IPS-15b (cell line): ENCODE data around the gene CMSS1.
"Not testable (repeated sequence)": the region's sequence is repeated elsewhere in the genome, so short reads cannot be mapped to it uniquely, and the experiment has no call there.

ENCODE experiments used
- H3K27me3 ChIP-seq: one replicate; pipeline ENCODE4 v1.6.1; 2013; ENCODE audit warnings: low read length; ENCODE audit not compliant: control insufficient read depth, insufficient read depth
- H3K36me3 ChIP-seq: one replicate; pipeline ENCODE4 v1.6.1; 2013; ENCODE audit warnings: low read length; ENCODE audit not compliant: control insufficient read depth, insufficient read depth
- H3K4me1 ChIP-seq: one replicate; pipeline ENCODE4 v1.6.1; 2013; ENCODE audit warnings: mild to moderate bottlenecking, low read length; ENCODE audit not compliant: control insufficient read depth, insufficient read depth
- H3K4me3 ChIP-seq: one replicate; pipeline ENCODE4 v1.5.1; 2013; ENCODE audit warnings: low read depth, low read length
- H3K9ac ChIP-seq: one replicate; pipeline ENCODE4 v1.6.1; 2013; ENCODE audit warnings: low read depth, mild to moderate bottlenecking, low read length
- H3K9me3 ChIP-seq: one replicate; pipeline ENCODE4 v1.6.1; 2013; ENCODE audit warnings: mild to moderate bottlenecking, low read length; ENCODE audit not compliant: control insufficient read depth, insufficient read depth

CMSS1 gene

GRCh38 chr3:99823723-99824711 lies 6.4 kb downstream of the CMSS1 start:
- H3K9ac ChIP-seq: no peak overlapping the region
- no peaks in the 10 kb centered on the region for H3K36me3 ChIP-seq
- no peaks in the 10 kb centered on the region for H3K9me3 ChIP-seq
- H3K4me3 ChIP-seq: no peak overlapping the region
- H3K27me3 ChIP-seq: no peaks in the 10 kb centered on the region
- H3K4me1 ChIP-seq: no peaks in the 10 kb centered on the region

- no peaks in the 10 kb centered on the region for H3K9me3 ChIP-seq
- no peaks in the 10 kb centered on the region for H3K27me3 ChIP-seq
- H3K4me1 ChIP-seq: no peaks in the 10 kb centered on the region
- H3K36me3 ChIP-seq: no peaks in the 10 kb centered on the region
- H3K4me3 ChIP-seq: no peak overlapping the region
- no peak overlapping the region for H3K9ac ChIP-seq
Measured at GRCh38 chr3:99825004-99825640, 7.5 kb downstream of the CMSS1 start.

DNA sequence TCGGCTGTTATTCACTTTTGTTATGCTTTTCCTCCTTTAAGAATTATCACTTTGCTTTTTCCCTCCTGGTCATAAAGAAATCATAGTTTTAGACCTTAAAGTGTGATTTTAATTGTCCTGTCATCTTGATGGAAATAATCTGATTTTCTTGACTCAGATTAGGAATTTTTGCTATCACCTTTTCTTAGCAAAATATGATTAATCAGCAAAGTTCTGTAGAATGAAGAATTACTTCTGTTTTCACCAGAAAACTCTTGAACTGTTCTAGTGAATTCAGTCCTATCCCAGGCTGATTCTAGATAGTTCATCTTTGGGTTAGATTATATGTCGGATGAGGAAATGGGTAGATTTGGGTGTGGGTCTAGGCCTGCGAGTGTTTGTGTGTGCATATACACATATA lies 12.2 kb downstream of the CMSS1 start:
- H3K4me3 ChIP-seq: no peak overlapping the region
- H3K9me3 ChIP-seq: no peaks in the 10 kb centered on the region
- H3K36me3 ChIP-seq: no peaks in the 10 kb centered on the region
- no peak overlapping the region for H3K9ac ChIP-seq
- no peaks in the 10 kb centered on the region for H3K27me3 ChIP-seq
- no peaks in the 10 kb centered on the region for H3K4me1 ChIP-seq

GRCh38 chr3:99833617-99834205 lies 16.0 kb downstream of the CMSS1 start:
- Histone ChIP-seq H3K27me3 (no peaks in the 10 kb centered on the region), H3K9ac (no peak overlapping the region)

GRCh38 chr3:99834211-99834957 lies 16.7 kb downstream of the CMSS1 start:
- Histone ChIP-seq H3K4me1 (no peaks in the 10 kb centered on the region), H3K27me3 (no peaks in the 10 kb centered on the region), H3K9me3 (no peaks in the 10 kb centered on the region), H3K4me3 (no peak overlapping the region), H3K36me3 (no peaks in the 10 kb centered on the region), H3K9ac (no peak overlapping the region)

More at GRCh38 chr3:99833617-99834205, 16.0 kb downstream of the CMSS1 start:
- no peaks in the 10 kb centered on the region for H3K36me3 ChIP-seq
- H3K4me3 ChIP-seq: no peak overlapping the region
- no peaks in the 10 kb centered on the region for H3K4me1 ChIP-seq
- no peaks in the 10 kb centered on the region for H3K9me3 ChIP-seq

- Histone ChIP-seq H3K27me3 (no peaks in the 10 kb centered on the region), H3K36me3 (no peaks in the 10 kb centered on the region), H3K9me3 (no peaks in the 10 kb centered on the region), H3K9ac (no peak overlapping the region), H3K4me3 (no peak overlapping the region), H3K4me1 (no peaks in the 10 kb centered on the region)
Measured at GRCh38 chr3:99836681-99837080, 19.0 kb downstream of the CMSS1 start.

DNA sequence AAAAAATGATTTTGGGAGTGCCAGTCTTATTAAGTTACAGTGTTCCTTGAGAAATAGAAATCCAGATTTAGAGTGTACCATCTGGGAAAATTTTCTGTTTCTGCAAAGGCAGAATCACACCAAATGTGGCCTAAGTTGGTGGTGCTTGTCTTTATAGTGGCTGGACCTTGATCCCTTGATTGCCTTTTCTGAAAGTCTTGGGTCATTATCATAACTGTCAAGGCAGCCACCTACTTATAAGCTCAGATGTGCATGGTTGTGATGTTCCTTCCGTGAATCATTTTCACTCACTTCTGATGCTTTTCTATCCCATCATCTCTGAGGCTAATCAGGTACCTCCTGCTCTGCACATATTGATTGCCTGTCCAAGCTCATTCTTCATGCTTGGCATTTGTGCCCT lies 20.1 kb downstream of the CMSS1 start:
- Histone ChIP-seq H3K4me3 (no peak overlapping the region), H3K4me1 (no peaks in the 10 kb centered on the region), H3K27me3 (no peaks in the 10 kb centered on the region), H3K36me3 (no peaks in the 10 kb centered on the region), H3K9ac (no peak overlapping the region), H3K9me3 (no peaks in the 10 kb centered on the region)

DNA sequence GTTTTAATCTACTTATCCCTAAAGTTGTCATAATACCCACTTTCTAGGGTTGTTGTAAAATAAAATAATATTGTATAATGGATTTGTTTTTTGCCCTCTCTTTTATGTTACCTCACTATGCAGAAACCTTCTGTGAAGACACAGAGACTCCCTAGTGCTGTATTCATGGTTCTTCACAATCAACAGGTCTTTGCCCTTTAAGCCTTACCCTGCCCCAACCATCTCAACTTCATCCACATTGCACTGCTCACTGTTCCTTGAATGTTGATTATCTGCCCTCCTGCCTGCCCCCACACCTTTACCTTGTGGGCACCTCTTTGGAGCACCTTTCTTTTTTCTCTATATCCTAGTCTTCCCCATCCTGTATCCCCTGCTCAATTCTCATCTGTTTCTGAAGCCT lies 21.1 kb downstream of the CMSS1 start:
- no peaks in the 10 kb centered on the region for H3K9me3 ChIP-seq
- H3K27me3 ChIP-seq: no peaks in the 10 kb centered on the region
- no peak overlapping the region for H3K4me3 ChIP-seq
- H3K36me3 ChIP-seq: no peaks in the 10 kb centered on the region
- H3K9ac ChIP-seq: no peak overlapping the region
- peaks cover 2% of the 10 kb centered on the region for H3K4me1 ChIP-seq

DNA sequence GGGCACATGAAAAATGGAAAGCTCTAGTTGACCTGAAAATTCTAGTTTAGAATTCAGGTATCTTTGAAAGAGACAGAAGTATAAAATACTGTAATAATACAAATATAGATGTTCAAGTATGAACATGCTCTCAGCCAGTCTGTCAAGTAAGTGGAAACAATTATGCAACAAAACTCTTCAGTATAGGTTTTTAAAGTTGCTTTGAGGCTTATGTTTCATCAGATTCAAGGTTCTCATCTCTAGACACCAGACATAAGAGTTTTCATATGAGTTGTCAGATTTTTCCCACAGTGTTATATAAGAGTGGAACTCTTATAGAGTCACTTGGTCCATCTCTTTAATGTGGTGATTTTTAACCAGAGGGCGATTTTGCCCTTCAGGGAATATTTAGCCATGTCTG lies 22.0 kb downstream of the CMSS1 start:
- Histone ChIP-seq H3K4me3 (no peak overlapping the region), H3K9me3 (no peaks in the 10 kb centered on the region), H3K4me1 (peaks cover 4% of the 10 kb centered on the region), H3K9ac (no peak overlapping the region), H3K36me3 (no peaks in the 10 kb centered on the region), H3K27me3 (no peaks in the 10 kb centered on the region)

DNA sequence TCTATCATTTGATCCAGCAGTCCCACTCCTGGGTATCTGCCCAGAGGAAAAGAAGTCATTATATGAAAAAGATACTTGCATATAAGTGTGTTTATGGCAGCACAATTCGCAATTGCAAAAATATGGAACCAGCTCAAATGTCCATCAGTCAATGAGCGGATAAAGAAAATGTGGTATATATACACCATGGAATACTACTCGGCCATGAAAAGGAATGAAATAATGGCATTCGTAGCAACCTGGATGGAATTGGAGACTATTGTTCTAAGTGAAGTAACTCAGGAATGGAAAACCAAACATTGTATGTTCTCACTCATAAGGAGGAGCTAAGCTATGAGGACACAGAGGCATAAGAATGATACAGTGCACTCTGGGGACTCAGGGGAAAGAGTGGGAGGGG lies 24.3 kb downstream of the CMSS1 start:
- H3K4me3 ChIP-seq, H3K4me1 ChIP-seq, H3K9ac ChIP-seq, H3K27me3 ChIP-seq, H3K9me3 ChIP-seq, H3K36me3 ChIP-seq: not testable (repeated sequence)

DNA sequence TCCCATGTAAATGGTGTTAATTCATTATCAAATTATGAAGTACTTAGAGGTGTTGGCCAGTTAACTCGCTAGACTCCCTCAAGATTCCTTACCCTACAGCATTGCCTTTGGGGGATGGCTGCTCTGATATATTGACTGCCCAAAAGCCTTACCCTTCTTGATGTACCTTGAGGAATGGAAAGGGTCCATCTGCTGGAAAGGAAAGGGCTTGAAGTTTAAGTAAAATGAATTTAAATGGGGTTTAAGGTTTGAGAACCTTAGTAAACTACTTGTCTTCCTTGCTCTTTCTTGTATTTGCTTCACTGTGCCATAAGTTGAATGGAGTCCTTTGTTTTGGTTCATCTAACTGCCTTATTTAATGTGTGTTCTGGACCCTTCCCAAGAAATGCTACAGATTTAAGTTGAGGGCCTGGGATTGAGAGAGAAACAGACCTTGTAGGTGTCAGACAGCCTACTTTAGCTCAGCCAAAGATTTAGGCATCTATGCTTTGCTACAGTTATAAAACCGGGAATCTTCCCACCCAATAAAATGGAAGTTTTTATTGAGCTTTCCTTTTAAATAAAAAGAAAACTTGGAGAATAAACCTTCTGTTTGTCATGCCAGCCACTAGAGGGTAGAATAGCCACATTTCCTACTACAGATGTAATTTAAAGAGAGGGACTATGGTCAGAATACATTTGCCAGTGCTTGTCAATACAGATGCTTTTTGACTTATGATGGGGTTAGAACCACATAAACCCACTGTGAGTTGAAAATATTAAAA lies 25.3 kb downstream of the CMSS1 start:
- no peaks in the 10 kb centered on the region for H3K9me3 ChIP-seq
- no peaks in the 10 kb centered on the region for H3K36me3 ChIP-seq
- no peak overlapping the region for H3K9ac ChIP-seq
- no peak overlapping the region for H3K4me3 ChIP-seq
- H3K4me1 ChIP-seq: peaks cover 4% of the 10 kb centered on the region
- no peaks in the 10 kb centered on the region for H3K27me3 ChIP-seq
